ENCODE data around the gene MGARP. TPM values are rescaled to one million over a fixed set of nuclear protein-coding genes. Genes with fewer than 3 reads are reported as not detected.

The MGARP gene
- polyA plus RNA-seq, 1 donor from 2014 or later: 1.3 TPM

DNA sequence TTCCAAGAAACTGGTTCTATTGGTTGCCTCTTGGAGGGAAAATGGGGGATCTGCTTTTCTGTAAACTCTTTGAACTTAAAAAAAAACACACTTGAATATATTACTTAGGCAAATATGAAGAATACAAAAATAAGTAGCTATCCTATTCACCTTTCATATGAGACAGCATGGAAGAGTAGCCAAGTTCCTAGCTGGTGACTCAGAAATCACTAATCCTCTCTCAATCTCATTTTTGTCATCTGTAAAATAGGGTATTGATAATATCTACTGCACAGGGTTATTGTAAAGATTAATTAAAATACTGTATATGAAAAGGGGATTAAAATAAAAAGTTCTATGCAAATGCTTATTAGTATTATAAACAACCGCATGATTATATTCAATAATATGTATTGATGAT is 12.7 kb downstream of the MGARP start:
- no peak overlapping the region for H3K4me3 ChIP-seq (ENCODE audit: low read length)
- H2AFZ ChIP-seq (ENCODE audit: low read depth, low read length): no peak overlapping the region
- no peaks in the 10 kb centered on the region for H3K79me2 ChIP-seq (replicated peaks; ENCODE audit: insufficient read depth, low read length)
- H3K4me2 ChIP-seq (ENCODE audit: low read length): no peak overlapping the region
- H3K36me3 ChIP-seq (ENCODE audit: insufficient read depth, low read length): no peaks in the 10 kb centered on the region
- H3K27ac ChIP-seq (ENCODE audit: low read length): no peak overlapping the region
- TF ChIP-seq, protein P1, sequence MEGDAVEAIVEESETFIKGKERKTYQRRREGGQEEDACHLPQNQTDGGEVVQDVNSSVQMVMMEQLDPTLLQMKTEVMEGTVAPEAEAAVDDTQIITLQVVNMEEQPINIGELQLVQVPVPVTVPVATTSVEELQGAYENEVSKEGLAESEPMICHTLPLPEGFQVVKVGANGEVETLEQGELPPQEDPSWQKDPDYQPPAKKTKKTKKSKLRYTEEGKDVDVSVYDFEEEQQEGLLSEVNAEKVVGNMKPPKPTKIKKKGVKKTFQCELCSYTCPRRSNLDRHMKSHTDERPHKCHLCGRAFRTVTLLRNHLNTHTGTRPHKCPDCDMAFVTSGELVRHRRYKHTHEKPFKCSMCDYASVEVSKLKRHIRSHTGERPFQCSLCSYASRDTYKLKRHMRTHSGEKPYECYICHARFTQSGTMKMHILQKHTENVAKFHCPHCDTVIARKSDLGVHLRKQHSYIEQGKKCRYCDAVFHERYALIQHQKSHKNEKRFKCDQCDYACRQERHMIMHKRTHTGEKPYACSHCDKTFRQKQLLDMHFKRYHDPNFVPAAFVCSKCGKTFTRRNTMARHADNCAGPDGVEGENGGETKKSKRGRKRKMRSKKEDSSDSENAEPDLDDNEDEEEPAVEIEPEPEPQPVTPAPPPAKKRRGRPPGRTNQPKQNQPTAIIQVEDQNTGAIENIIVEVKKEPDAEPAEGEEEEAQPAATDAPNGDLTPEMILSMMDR (IDR thresholded peaks at IDR 0.05; ENCODE audit: poor library complexity, severe bottlenecking): no peak
- no peak for TF ChIP-seq EZH2 (IDR thresholded peaks at IDR 0.05; ENCODE audit: borderline replicate concordance, insufficient read depth, low read length, poor library complexity, severe bottlenecking)
- TF ChIP-seq TAF1 (IDR thresholded peaks at IDR 0.05; ENCODE audit: low read depth): no peak
- TF ChIP-seq POLR2AphosphoS5 (IDR thresholded peaks at IDR 0.05): no peak
- TF ChIP-seq MXI1 (conservative IDR thresholded peaks at IDR 0.05; ENCODE audit: poor library complexity, severe bottlenecking): no peak
- TF ChIP-seq RAD21 (conservative IDR thresholded peaks at IDR 0.05): no peak
- no peaks in the 10 kb centered on the region for H3K27me3 ChIP-seq (ENCODE audit: insufficient read depth, low read depth, low read length)
- no peaks in the 10 kb centered on the region for H3K9me3 ChIP-seq (ENCODE audit: low read length)
- no peaks in the 10 kb centered on the region for H3F3A ChIP-seq (ENCODE audit: insufficient read depth, low read length, poor library complexity, severe bottlenecking)
- no peaks in the 10 kb centered on the region for H4K20me1 ChIP-seq (ENCODE audit: insufficient read depth)
- H3K9me2 ChIP-seq (ENCODE audit: insufficient read depth, low read length): no peaks in the 10 kb centered on the region
- H3K9ac ChIP-seq (ENCODE audit: low read length): no peak overlapping the region

DNA sequence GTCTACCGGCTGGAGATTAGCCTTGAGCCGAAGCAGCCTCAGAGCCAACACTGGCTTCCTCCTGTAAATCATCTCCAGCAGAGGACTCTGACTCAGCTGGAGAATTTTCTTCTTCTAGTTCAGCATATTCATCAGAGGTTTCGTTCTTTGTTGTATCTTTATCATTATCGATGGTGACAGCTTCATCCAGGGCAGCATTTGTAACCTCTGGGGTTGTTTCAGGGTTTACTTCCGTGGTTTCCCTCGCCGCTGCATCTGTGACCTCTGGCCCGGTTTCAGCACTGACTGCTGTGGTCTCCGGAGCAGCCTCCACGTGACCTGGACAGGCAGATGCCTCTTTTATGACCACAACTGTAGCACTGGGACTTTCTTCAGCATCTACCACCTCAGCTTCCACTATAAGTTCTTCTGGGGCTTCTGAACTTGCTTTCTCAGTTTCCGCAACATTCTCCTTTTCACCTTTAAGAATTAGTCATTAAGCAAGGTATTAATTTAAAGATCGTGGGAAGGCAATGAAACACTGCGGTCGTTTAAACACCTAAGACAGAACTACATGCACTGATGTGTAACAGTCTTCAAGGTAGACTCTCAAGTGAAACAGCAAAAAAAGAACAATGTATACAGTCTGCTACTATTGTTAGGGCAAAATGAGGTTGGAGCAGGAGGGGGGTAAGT is 13.3 kb downstream of the MGARP start:
- no peaks in the 10 kb centered on the region for H3K27me3 ChIP-seq (ENCODE audit: insufficient read depth, low read depth, low read length)
- TF ChIP-seq RAD21 (conservative IDR thresholded peaks at IDR 0.05) (no peak), MXI1 (conservative IDR thresholded peaks at IDR 0.05; ENCODE audit: poor library complexity, severe bottlenecking) (no peak), SMC3 (conservative IDR thresholded peaks at IDR 0.05; ENCODE audit: poor library complexity) (no peak), EP300 (conservative IDR thresholded peaks at IDR 0.05; ENCODE audit: poor library complexity, severe bottlenecking) (no peak), POLR2AphosphoS5 (IDR thresholded peaks at IDR 0.05) (no peak), TAF1 (IDR thresholded peaks at IDR 0.05; ENCODE audit: low read depth) (no peak), EZH2 (IDR thresholded peaks at IDR 0.05; ENCODE audit: borderline replicate concordance, insufficient read depth, low read length, poor library complexity, severe bottlenecking) (no peak)
- TF ChIP-seq, protein P2, sequence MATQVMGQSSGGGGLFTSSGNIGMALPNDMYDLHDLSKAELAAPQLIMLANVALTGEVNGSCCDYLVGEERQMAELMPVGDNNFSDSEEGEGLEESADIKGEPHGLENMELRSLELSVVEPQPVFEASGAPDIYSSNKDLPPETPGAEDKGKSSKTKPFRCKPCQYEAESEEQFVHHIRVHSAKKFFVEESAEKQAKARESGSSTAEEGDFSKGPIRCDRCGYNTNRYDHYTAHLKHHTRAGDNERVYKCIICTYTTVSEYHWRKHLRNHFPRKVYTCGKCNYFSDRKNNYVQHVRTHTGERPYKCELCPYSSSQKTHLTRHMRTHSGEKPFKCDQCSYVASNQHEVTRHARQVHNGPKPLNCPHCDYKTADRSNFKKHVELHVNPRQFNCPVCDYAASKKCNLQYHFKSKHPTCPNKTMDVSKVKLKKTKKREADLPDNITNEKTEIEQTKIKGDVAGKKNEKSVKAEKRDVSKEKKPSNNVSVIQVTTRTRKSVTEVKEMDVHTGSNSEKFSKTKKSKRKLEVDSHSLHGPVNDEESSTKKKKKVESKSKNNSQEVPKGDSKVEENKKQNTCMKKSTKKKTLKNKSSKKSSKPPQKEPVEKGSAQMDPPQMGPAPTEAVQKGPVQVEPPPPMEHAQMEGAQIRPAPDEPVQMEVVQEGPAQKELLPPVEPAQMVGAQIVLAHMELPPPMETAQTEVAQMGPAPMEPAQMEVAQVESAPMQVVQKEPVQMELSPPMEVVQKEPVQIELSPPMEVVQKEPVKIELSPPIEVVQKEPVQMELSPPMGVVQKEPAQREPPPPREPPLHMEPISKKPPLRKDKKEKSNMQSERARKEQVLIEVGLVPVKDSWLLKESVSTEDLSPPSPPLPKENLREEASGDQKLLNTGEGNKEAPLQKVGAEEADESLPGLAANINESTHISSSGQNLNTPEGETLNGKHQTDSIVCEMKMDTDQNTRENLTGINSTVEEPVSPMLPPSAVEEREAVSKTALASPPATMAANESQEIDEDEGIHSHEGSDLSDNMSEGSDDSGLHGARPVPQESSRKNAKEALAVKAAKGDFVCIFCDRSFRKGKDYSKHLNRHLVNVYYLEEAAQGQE (IDR thresholded peaks at IDR 0.05; ENCODE audit: borderline replicate concordance): no peak
- TF ChIP-seq, protein P1 (IDR thresholded peaks at IDR 0.05; ENCODE audit: poor library complexity, severe bottlenecking): no peak
- H3K9me2 ChIP-seq (ENCODE audit: insufficient read depth, low read length): no peaks in the 10 kb centered on the region
- H3K27ac ChIP-seq (ENCODE audit: low read length): no peak overlapping the region
- no peaks in the 10 kb centered on the region for H3K79me2 ChIP-seq (replicated peaks; ENCODE audit: insufficient read depth, low read length)
- no peaks in the 10 kb centered on the region for H3F3A ChIP-seq (ENCODE audit: insufficient read depth, low read length, poor library complexity, severe bottlenecking)
- no peak overlapping the region for H3K4me3 ChIP-seq (ENCODE audit: low read length)
- H3K9ac ChIP-seq (ENCODE audit: low read length): no peak overlapping the region
- H4K20me1 ChIP-seq (ENCODE audit: insufficient read depth): no peaks in the 10 kb centered on the region
- no peaks in the 10 kb centered on the region for H3K9me3 ChIP-seq (ENCODE audit: low read length)
- no peak overlapping the region for H3K4me2 ChIP-seq (ENCODE audit: low read length)
- no peak overlapping the region for H2AFZ ChIP-seq (ENCODE audit: low read depth, low read length)
- no peaks in the 10 kb centered on the region for H3K36me3 ChIP-seq (ENCODE audit: insufficient read depth, low read length)
